ENCODE measurements around the gene SPEF2. TPM values are rescaled to one million over a fixed set of nuclear protein-coding genes. Genes with fewer than 3 reads are reported as not detected.

Gene SPEF2
- total RNA-seq, 1 experiment from 2014 or later = 0.87 TPM

DNA sequence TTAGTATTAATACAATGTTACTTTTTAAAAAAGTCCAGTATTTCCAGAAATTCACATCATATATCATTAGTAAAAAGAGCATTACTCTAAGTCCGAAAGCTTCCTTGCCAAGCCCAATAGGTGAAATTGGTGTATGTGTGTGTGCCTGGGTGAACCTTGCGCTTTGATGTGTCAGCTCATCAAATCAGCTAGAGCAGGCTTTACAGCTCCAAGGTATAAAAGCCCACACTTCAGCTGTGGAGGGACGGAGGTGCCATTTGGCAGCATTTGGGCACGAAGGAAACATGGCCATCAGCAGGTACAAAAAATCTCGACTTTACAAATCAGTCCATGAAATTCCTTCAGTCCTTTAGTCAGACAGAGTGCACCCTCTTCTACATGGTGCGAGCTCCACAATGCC lies 162.6 kb downstream of the SPEF2 start:
- intact Hi-C loops (cut with micrococcal nuclease; ENCODE audit: unreplicated experiment) (no loop called here), in situ Hi-C loops (cut with HindIII; ENCODE audit: low pct_unique_long_range_greater_than_20kb, low sequenced_read_pairs) (no loop called here)
- DNase-seq (ENCODE audit: low read depth, low spot score) (no peak), ATAC-seq (no peak)
- H3K4me3 ChIP-seq (ENCODE audit: low read depth in 2 of 2, low read length in 2 of 2) = no peak overlapping the region
- no peaks in the 10 kb centered on the region for H3K36me3 ChIP-seq (ENCODE audit: control insufficient read depth, insufficient read depth, low read length)
- H3K4me1 ChIP-seq (ENCODE audit: control insufficient read depth, insufficient read depth, low read length) = no peaks in the 10 kb centered on the region
- TF ChIP-seq, protein P1, sequence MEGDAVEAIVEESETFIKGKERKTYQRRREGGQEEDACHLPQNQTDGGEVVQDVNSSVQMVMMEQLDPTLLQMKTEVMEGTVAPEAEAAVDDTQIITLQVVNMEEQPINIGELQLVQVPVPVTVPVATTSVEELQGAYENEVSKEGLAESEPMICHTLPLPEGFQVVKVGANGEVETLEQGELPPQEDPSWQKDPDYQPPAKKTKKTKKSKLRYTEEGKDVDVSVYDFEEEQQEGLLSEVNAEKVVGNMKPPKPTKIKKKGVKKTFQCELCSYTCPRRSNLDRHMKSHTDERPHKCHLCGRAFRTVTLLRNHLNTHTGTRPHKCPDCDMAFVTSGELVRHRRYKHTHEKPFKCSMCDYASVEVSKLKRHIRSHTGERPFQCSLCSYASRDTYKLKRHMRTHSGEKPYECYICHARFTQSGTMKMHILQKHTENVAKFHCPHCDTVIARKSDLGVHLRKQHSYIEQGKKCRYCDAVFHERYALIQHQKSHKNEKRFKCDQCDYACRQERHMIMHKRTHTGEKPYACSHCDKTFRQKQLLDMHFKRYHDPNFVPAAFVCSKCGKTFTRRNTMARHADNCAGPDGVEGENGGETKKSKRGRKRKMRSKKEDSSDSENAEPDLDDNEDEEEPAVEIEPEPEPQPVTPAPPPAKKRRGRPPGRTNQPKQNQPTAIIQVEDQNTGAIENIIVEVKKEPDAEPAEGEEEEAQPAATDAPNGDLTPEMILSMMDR (IDR thresholded peaks at IDR 0.05) = no peak
- TF ChIP-seq POLR2AphosphoS5 (IDR thresholded peaks at IDR 0.05; ENCODE audit: low read depth, low read length) (no peak), TCF7L2 (IDR thresholded peaks at IDR 0.05; ENCODE audit: low read depth, low read length) (no peak), SIN3A (IDR thresholded peaks at IDR 0.05; ENCODE audit: borderline replicate concordance, insufficient read depth, low read depth, low read length) (no peak)
- TF ChIP-seq, protein P2, sequence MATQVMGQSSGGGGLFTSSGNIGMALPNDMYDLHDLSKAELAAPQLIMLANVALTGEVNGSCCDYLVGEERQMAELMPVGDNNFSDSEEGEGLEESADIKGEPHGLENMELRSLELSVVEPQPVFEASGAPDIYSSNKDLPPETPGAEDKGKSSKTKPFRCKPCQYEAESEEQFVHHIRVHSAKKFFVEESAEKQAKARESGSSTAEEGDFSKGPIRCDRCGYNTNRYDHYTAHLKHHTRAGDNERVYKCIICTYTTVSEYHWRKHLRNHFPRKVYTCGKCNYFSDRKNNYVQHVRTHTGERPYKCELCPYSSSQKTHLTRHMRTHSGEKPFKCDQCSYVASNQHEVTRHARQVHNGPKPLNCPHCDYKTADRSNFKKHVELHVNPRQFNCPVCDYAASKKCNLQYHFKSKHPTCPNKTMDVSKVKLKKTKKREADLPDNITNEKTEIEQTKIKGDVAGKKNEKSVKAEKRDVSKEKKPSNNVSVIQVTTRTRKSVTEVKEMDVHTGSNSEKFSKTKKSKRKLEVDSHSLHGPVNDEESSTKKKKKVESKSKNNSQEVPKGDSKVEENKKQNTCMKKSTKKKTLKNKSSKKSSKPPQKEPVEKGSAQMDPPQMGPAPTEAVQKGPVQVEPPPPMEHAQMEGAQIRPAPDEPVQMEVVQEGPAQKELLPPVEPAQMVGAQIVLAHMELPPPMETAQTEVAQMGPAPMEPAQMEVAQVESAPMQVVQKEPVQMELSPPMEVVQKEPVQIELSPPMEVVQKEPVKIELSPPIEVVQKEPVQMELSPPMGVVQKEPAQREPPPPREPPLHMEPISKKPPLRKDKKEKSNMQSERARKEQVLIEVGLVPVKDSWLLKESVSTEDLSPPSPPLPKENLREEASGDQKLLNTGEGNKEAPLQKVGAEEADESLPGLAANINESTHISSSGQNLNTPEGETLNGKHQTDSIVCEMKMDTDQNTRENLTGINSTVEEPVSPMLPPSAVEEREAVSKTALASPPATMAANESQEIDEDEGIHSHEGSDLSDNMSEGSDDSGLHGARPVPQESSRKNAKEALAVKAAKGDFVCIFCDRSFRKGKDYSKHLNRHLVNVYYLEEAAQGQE (IDR thresholded peaks at IDR 0.05; ENCODE audit: insufficient read depth in 1 of 2, low read depth in 2 of 2, low read length in 1 of 2) = no peak
- CTCF ChIA-PET = no interaction called here
- BruUV-seq (replicated peaks) = no TSS peak
- POLR2A ChIA-PET = no interaction called here
- H3K9me3 ChIP-seq (ENCODE audit: control insufficient read depth, insufficient read depth, low read depth, low read length) = no peaks in the 10 kb centered on the region
- H3K27me3 ChIP-seq (ENCODE audit: control insufficient read depth, insufficient read depth, low read length) = no peaks in the 10 kb centered on the region
- no peak overlapping the region for H3K27ac ChIP-seq (ENCODE audit: low read length)

DNA sequence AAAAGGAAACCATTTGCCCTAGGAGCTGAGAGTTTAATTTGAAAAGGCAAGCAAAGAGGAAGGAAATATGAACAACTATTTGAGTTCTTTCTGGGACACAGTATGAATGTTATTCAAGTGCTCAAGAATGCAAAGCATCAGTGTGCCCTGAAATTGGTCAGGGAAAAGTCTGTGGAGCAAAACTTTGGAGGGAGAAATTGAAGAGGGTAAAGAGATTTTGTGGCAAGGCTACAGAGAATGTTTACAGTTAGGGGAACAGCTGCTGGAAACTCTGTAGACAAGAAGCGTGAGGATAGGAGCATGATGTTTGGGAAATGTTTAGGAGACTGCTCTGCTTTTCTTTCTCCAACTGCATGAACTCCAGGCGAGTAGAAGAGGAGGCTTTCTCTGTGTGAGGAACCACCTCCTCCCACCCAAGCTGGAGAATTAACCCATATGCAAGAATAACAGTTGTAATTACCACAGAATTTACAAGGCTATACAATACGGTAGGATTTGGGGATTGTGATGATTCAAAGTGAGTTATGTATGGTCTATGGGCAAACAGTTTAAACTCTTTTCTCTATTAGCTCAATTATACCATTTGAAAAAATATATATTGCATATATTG lies 163.6 kb downstream of the SPEF2 start:
- no peak overlapping the region for H3K27ac ChIP-seq (ENCODE audit: low read length)
- no peak for ATAC-seq
- BruUV-seq (replicated peaks) = no TSS peak
- H3K36me3 ChIP-seq (ENCODE audit: control insufficient read depth, insufficient read depth, low read length) = no peaks in the 10 kb centered on the region
- TF ChIP-seq POLR2AphosphoS5 (IDR thresholded peaks at IDR 0.05; ENCODE audit: low read depth, low read length) = no peak
- TF ChIP-seq, protein P2 (IDR thresholded peaks at IDR 0.05; ENCODE audit: insufficient read depth in 1 of 2, low read depth in 2 of 2, low read length in 1 of 2) = no peak
- no peak for TF ChIP-seq TCF7L2 (IDR thresholded peaks at IDR 0.05; ENCODE audit: low read depth, low read length)
- TF ChIP-seq SIN3A (IDR thresholded peaks at IDR 0.05; ENCODE audit: borderline replicate concordance, insufficient read depth, low read depth, low read length) = no peak
- TF ChIP-seq, protein P1 (IDR thresholded peaks at IDR 0.05) = no peak
- H3K27me3 ChIP-seq (ENCODE audit: control insufficient read depth, insufficient read depth, low read length) = no peaks in the 10 kb centered on the region
- H3K4me3 ChIP-seq (ENCODE audit: low read depth in 2 of 2, low read length in 2 of 2) = no peak overlapping the region
- POLR2A ChIA-PET = interaction anchor here (0.6 kb wide), 1 partner anchor 71 kb away, joined by 4 read pairs; no protein-coding TSS in a partner anchor
- no peaks in the 10 kb centered on the region for H3K4me1 ChIP-seq (ENCODE audit: control insufficient read depth, insufficient read depth, low read length)
- in situ Hi-C loops (cut with HindIII; ENCODE audit: low pct_unique_long_range_greater_than_20kb, low sequenced_read_pairs) (no loop called here), intact Hi-C loops (cut with micrococcal nuclease; ENCODE audit: unreplicated experiment) (no loop called here)
- CTCF ChIA-PET = no interaction called here
- DNase-seq (ENCODE audit: low read depth, low spot score) = no peak
- no peaks in the 10 kb centered on the region for H3K9me3 ChIP-seq (ENCODE audit: control insufficient read depth, insufficient read depth, low read depth, low read length)
